GM19023 (cell line): Measurements from ENCODE around the gene ACTL8.

Source experiments
- ATAC-seq: cut with Tn5 transposase; IDR thresholded peaks from one replicate; pipeline ENCODE4 v1.9.1; 2021; ENCODE audit warnings: mild to moderate bottlenecking, moderate library complexity; ENCODE audit not compliant: unreplicated experiment

The ACTL8 gene

GRCh38 chr1:17768651-17769241 lies 13.6 kb downstream of the ACTL8 start:
- ATAC-seq = no peak

- ATAC-seq = no peak
These were observed 15.8 kb downstream of the ACTL8 start for GRCh38 chr1:17770983-17771382.

- ATAC-seq = no peak
These were observed 17.6 kb downstream of the ACTL8 start for GRCh38 chr1:17772615-17773212.

- no peak for ATAC-seq
These were observed 18.6 kb downstream of the ACTL8 start for GRCh38 chr1:17773591-17774326.

GRCh38 chr1:17774452-17774851 lies 19.3 kb downstream of the ACTL8 start:
- no peak for ATAC-seq

GRCh38 chr1:17775796-17776195 lies 20.7 kb downstream of the ACTL8 start:
- no peak for ATAC-seq

GRCh38 chr1:17776426-17776825 lies 21.3 kb downstream of the ACTL8 start:
- no peak for ATAC-seq

- no peak for ATAC-seq
These were observed 22.2 kb downstream of the ACTL8 start for GRCh38 chr1:17777330-17777729.

- no peak for ATAC-seq
These were observed 22.7 kb downstream of the ACTL8 start for GRCh38 chr1:17777818-17778217.

- no peak for ATAC-seq
These were observed 25.8 kb downstream of the ACTL8 start for GRCh38 chr1:17780916-17781315.

GRCh38 chr1:17789926-17790325 lies 34.8 kb downstream of the ACTL8 start:
- ATAC-seq = no peak

- ATAC-seq = no peak
These were observed 35.4 kb downstream of the ACTL8 start for GRCh38 chr1:17790383-17791054.

GRCh38 chr1:17791055-17791390 lies 35.9 kb downstream of the ACTL8 start:
- no peak for ATAC-seq

- ATAC-seq = no peak
These were observed 36.3 kb downstream of the ACTL8 start for GRCh38 chr1:17791480-17791879.

- no peak for ATAC-seq
These were observed 37.3 kb downstream of the ACTL8 start for GRCh38 chr1:17792421-17792820.

GRCh38 chr1:17795081-17795809 lies 40.1 kb downstream of the ACTL8 start:
- no peak for ATAC-seq

GRCh38 chr1:17795836-17796645 lies 40.9 kb downstream of the ACTL8 start:
- ATAC-seq = no peak

GRCh38 chr1:17797478-17797877 lies 42.3 kb downstream of the ACTL8 start:
- no peak for ATAC-seq

- no peak for ATAC-seq
These were observed 42.9 kb downstream of the ACTL8 start for GRCh38 chr1:17798011-17798410.

GRCh38 chr1:17798799-17799382 lies 43.8 kb downstream of the ACTL8 start:
- no peak for ATAC-seq
